ENCODE measurements around the gene CLEC2D.

- no peak for TF ChIP-seq PML (IDR thresholded peaks at IDR 0.05; ENCODE audit: low read length)
- no peak for TF ChIP-seq MAX (IDR thresholded peaks at IDR 0.05; ENCODE audit: low read depth, low read length)
- no peak for TF ChIP-seq MTA2 (IDR thresholded peaks at IDR 0.05; ENCODE audit: low read depth)
- no peak for TF ChIP-seq ZBTB11 (CRISPR knock-in tag; IDR thresholded peaks at IDR 0.05)
- no peak for TF ChIP-seq EZH2 (IDR thresholded peaks at IDR 0.05; ENCODE audit: borderline replicate concordance, control insufficient read depth, low read depth, low read length)
- no peak for TF ChIP-seq SP1 (IDR thresholded peaks at IDR 0.05; ENCODE audit: low read depth, low read length)
- TF ChIP-seq POU2F2 (IDR thresholded peaks at IDR 0.05; ENCODE audit: borderline replicate concordance, low read depth, low read length) = no peak
- no peak for TF ChIP-seq POLR2A (IDR thresholded peaks at IDR 0.05; ENCODE audit: low read depth, low read length)
- TF ChIP-seq ATF3 (IDR thresholded peaks at IDR 0.05; ENCODE audit: borderline replicate concordance, extremely low read depth, low read depth, low read length) = no peak
Measured at GRCh38 chr12:9694241-9694640, 24.7 kb downstream of the CLEC2D start.

Measured in GM12878 (cell line).